Chondrocyte (in vitro differentiated cells): ENCODE measurements around the gene DUSP14. TPM values are rescaled to one million over a fixed set of nuclear protein-coding genes. Genes with fewer than 3 reads are reported as not detected.
A peak's percentile ranks its signal among the peaks of the same experiment; 100 is the strongest.

Experiments
- DNase-seq: peaks from one replicate; pipeline ENCODE4 v3.0.0; 2021; ENCODE audit warnings: mixed read lengths, low spot score
- H3K27ac Mint-ChIP-seq: one replicate; pipeline ENCODE4 v1.8.0; 2021; ENCODE audit warnings: mild to moderate bottlenecking, moderate library complexity, mixed read lengths; ENCODE audit not compliant: unreplicated experiment
- H3K27me3 Mint-ChIP-seq: 2 replicates; pipeline ENCODE4 v1.8.0; 2021; ENCODE audit warnings: low read depth, mixed read lengths
- H3K36me3 Mint-ChIP-seq: 2 replicates; pipeline ENCODE4 v1.8.0; 2021; ENCODE audit warnings: low read depth, mixed read lengths
- H3K4me1 Mint-ChIP-seq: 2 replicates; pipeline ENCODE4 v1.8.0; 2021; ENCODE audit warnings: low read depth, mild to moderate bottlenecking, mixed read lengths
- H3K4me3 Mint-ChIP-seq: one replicate; pipeline ENCODE4 v1.8.0; 2021; ENCODE audit warnings: mild to moderate bottlenecking, moderate library complexity, mixed read lengths; ENCODE audit not compliant: unreplicated experiment
- H3K9me3 Mint-ChIP-seq: 2 replicates; pipeline ENCODE4 v1.8.0; 2021; ENCODE audit warnings: low read depth, mixed read lengths
- total RNA-seq: library from RNA; stranded (reverse); gene quantifications from 3 replicates; pipeline ENCODE4 v1.2.1, GENCODE V29; 2021
- TF ChIP-seq, protein P1 (sequence below): fragments of 200-600 bp; sonication (generic); IDR thresholded peaks from 2 replicates; pipeline ENCODE4 v1.5.0; 2021; ENCODE audit warnings: antibody characterized with exemption, mild to moderate bottlenecking, moderate library complexity

The DUSP14 gene
- total RNA-seq, 1 donor from 2014 or later, result 37.3 TPM

- H3K27me3 Mint-ChIP-seq, result no peaks in the 10 kb centered on the region
- TF ChIP-seq, protein P1, sequence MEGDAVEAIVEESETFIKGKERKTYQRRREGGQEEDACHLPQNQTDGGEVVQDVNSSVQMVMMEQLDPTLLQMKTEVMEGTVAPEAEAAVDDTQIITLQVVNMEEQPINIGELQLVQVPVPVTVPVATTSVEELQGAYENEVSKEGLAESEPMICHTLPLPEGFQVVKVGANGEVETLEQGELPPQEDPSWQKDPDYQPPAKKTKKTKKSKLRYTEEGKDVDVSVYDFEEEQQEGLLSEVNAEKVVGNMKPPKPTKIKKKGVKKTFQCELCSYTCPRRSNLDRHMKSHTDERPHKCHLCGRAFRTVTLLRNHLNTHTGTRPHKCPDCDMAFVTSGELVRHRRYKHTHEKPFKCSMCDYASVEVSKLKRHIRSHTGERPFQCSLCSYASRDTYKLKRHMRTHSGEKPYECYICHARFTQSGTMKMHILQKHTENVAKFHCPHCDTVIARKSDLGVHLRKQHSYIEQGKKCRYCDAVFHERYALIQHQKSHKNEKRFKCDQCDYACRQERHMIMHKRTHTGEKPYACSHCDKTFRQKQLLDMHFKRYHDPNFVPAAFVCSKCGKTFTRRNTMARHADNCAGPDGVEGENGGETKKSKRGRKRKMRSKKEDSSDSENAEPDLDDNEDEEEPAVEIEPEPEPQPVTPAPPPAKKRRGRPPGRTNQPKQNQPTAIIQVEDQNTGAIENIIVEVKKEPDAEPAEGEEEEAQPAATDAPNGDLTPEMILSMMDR, result no peak
- peaks cover 15% of the 10 kb centered on the region for H3K4me1 Mint-ChIP-seq
- peaks cover 40% of the 10 kb centered on the region for H3K36me3 Mint-ChIP-seq
- H3K4me3 Mint-ChIP-seq, result no peak overlapping the region
- H3K9me3 Mint-ChIP-seq, result no peaks in the 10 kb centered on the region
- no peak for DNase-seq
- H3K27ac Mint-ChIP-seq, result no peak overlapping the region
These were observed 49.4 kb downstream of the DUSP14 start for GRCh38 chr17:37538981-37539659.

DNA sequence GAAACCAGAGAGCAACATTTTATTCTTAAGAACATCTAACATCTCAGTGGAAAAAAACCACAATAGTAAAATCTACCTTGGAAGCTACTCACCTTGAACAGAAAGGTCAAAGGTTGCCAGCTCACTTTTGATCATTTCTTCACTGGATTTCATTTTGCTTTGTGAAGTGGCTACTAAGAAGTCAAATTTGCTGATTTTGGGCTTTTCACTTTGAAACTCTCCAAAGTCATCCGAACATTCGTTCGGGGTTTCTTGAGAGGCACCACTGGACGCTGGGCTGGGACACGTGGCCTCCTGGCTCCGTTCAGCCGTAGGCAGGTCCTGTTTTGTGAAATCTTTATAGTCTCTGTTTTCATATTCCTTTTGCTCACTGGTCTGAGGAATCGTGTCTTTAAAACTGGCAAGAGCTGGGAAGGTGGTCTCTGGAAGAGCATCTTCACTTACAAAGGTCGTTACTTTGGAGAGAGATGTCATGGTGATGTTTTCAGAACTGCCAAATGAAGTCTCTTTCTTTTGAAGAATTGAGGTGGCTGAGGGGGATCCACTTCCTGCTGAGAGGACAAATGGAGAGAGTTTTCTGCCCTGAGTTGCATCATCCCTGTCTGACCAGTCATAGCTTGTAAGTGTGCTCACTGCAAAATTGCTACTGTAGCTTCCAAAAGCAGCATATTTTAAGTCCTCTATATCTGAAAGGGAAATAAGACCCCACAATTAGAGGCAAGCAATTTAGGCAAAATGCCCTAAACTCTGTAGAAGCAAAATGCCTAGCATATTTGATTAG is 52.4 kb downstream of the DUSP14 start:
- peaks cover 27% of the 10 kb centered on the region for H3K4me1 Mint-ChIP-seq
- no peaks in the 10 kb centered on the region for H3K27me3 Mint-ChIP-seq
- H3K9me3 Mint-ChIP-seq, result no peaks in the 10 kb centered on the region
- H3K27ac Mint-ChIP-seq, result peak overlapping the region; percentile 95
- DNase-seq, result no peak
- TF ChIP-seq, protein P1, result no peak
- H3K36me3 Mint-ChIP-seq, result peaks cover 34% of the 10 kb centered on the region
- H3K4me3 Mint-ChIP-seq, result no peak overlapping the region

GRCh38 chr17:37543637-37544052 is 54.0 kb downstream of the DUSP14 start:
- no peaks in the 10 kb centered on the region for H3K9me3 Mint-ChIP-seq
- TF ChIP-seq, protein P1, result no peak
- peaks cover 41% of the 10 kb centered on the region for H3K4me1 Mint-ChIP-seq
- no peak overlapping the region for H3K27ac Mint-ChIP-seq
- H3K27me3 Mint-ChIP-seq, result no peaks in the 10 kb centered on the region
- no peak for DNase-seq
- H3K4me3 Mint-ChIP-seq, result no peak overlapping the region
- H3K36me3 Mint-ChIP-seq, result peaks cover 22% of the 10 kb centered on the region

DNA sequence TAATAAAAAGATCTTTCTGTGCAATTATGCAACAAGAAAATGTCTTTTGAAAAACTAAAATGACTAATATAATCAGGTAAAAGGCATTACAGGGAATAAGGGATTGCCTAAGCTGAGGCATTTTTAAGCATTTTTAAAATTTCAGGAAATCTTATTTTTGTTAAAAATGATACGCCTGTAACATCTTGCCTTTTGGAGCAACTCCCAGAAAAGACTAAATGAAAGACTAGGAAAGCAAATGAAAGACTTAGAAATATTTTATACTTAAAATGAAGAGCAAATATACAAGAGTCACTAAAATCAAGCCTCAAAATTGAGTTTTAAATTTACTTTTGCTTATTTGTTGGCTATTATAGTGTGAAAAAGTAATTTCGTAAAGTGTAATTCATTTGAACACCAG is 55.8 kb downstream of the DUSP14 start:
- TF ChIP-seq, protein P1, result no peak
- peaks cover 17% of the 10 kb centered on the region for H3K36me3 Mint-ChIP-seq
- no peaks in the 10 kb centered on the region for H3K27me3 Mint-ChIP-seq
- peaks cover 41% of the 10 kb centered on the region for H3K4me1 Mint-ChIP-seq
- no peaks in the 10 kb centered on the region for H3K9me3 Mint-ChIP-seq
- no peak overlapping the region for H3K4me3 Mint-ChIP-seq
- no peak for DNase-seq
- H3K27ac Mint-ChIP-seq, result no peak overlapping the region

GRCh38 chr17:37546302-37546701 is 56.6 kb downstream of the DUSP14 start:
- peaks cover 38% of the 10 kb centered on the region for H3K4me1 Mint-ChIP-seq
- TF ChIP-seq, protein P1, result no peak
- no peak overlapping the region for H3K4me3 Mint-ChIP-seq
- H3K27me3 Mint-ChIP-seq, result no peaks in the 10 kb centered on the region
- no peaks in the 10 kb centered on the region for H3K9me3 Mint-ChIP-seq
- peak overlapping the region; percentile 65 for H3K27ac Mint-ChIP-seq
- DNase-seq, result no peak
- peaks cover 12% of the 10 kb centered on the region for H3K36me3 Mint-ChIP-seq
